Body of pancreas (tissue), 4 donors: ENCODE data around the gene TNNI2. TPM values are rescaled to one million over a fixed set of nuclear protein-coding genes. Genes with fewer than 3 reads are reported as not detected.
A peak's percentile ranks its signal among the peaks of the same experiment; 100 is the strongest.

Experiments used
- ATAC-seq: fragments of 150-250 bp; one replicate; pipeline ENCODE4 v1.9.1; 2016
- DNase-seq, 4 donors: peaks; one replicate each; pipeline ENCODE4 v3.0.0-alpha.2; 2019
- H3K27ac ChIP-seq, 4 donors: fragments of 200-600 bp; sonication (generic); 1 replicate in 3 of 4; 2 replicates in 1 of 4; pipeline versions ENCODE4 v1.5.1 to v1.6.1; 2016 to 2019; ENCODE audit warnings: mild to moderate bottlenecking in 1 of 4, mixed read lengths in 1 of 4, moderate library complexity in 1 of 4
- H3K27me3 ChIP-seq, 2 donors: fragments of 200-600 bp; sonication (generic); one replicate each; pipeline ENCODE4 v1.6.0; 2016; ENCODE audit warnings: mild to moderate bottlenecking in 1 of 2
- H3K36me3 ChIP-seq, 2 donors: fragments of 200-600 bp; sonication (generic); replicated peaks in 1 of 2; 2 replicates each; pipeline ENCODE4 v1.5.1; 2016; ENCODE audit warnings: low read depth in 2 of 2; ENCODE audit not compliant: insufficient read depth in 1 of 2
- H3K4me1 ChIP-seq: fragments of 200-600 bp; sonication (generic); one replicate; pipeline ENCODE4 v1.6.0; 2016
- H3K4me3 ChIP-seq, 2 donors: fragments of 200-600 bp; sonication (generic); 1 replicate in 1 of 2; 2 replicates in 1 of 2; pipeline ENCODE4 v1.5.1; 2016 to 2019
- H3K9me3 ChIP-seq, 3 donors: fragments of 200-600 bp; sonication (generic); 1 replicate in 2 of 3; 2 replicates in 1 of 3; pipeline ENCODE4 v1.5.1; 2016
- CTCF ChIP-seq, 7 experiments: fragments of 450-650 bp in 4 of 7; fragments of 200-600 bp in 3 of 7; sonication (generic) in 3 of 7; IDR thresholded peaks; one replicate each; pipeline ENCODE4 v1.5.1; 2016 to 2019; ENCODE audit warnings: antibody characterized with exemption in 7 of 7
- POLR2A ChIP-seq, 3 donors: fragments of 450-650 bp; IDR thresholded peaks; one replicate each; pipeline ENCODE4 v1.6.1; 2016; ENCODE audit warnings: antibody characterized with exemption in 3 of 3, mild to moderate bottlenecking in 2 of 3
- WGBS, 2 donors: methylation state at CpG; one replicate each; pipeline ENCODE4 v1.1.5; 2017; 5-methylcytosine and 5-hydroxymethylcytosine counted together
- intact Hi-C: fragments of 100-400 bp; cut with DNase I; formaldehyde crosslinking; loops from one replicate; pipeline ENCODE4 v1.15.1; 2023
- total RNA-seq, 2 donors: library from RNA; depleted of rRNA; stranded (reverse); fragments of >200 nt; gene quantifications; one replicate each; pipeline ENCODE4 v1.1.0, GENCODE V29; 2016

The TNNI2 gene
- total RNA-seq, 2 donors from 2014 or later, result 3.4 to 3.6 TPM

GRCh38 chr11:1887451-1888346 is 48.9 kb downstream of the TNNI2 start:
- Histone ChIP-seq H3K27ac (no peak overlapping the region), H3K4me1 (peaks cover 6% of the 10 kb centered on the region), H3K27me3 (no peaks in the 10 kb centered on the region), H3K9me3 (no peaks in the 10 kb centered on the region), H3K36me3 (no peaks in the 10 kb centered on the region), H3K4me3 (no peak overlapping the region)
- 70 to 100% methylated on average over 3 to 11 of the region's 11 CpGs for WGBS, 2 donors
- DNase-seq (peak; percentile 15 to 65 (median 40)), ATAC-seq (no peak)
- TF ChIP-seq CTCF (IDR thresholded peaks at IDR 0.05) (no peak), POLR2A (IDR thresholded peaks at IDR 0.05) (no peak)
- intact Hi-C loops, result loop anchor here (5.0 kb wide), 1 partner anchor 40 kb away; no protein-coding TSS in a partner anchor

- peak in 1 of 4 donors; percentile 12 for DNase-seq
- H3K27ac ChIP-seq, result no peak overlapping the region
- TF ChIP-seq CTCF (IDR thresholded peaks at IDR 0.05), result no peak
- no peak for TF ChIP-seq POLR2A (IDR thresholded peaks at IDR 0.05)
- H3K9me3 ChIP-seq, result no peaks in the 10 kb centered on the region
- 63 to 77% methylated on average over 4 to 9 of the region's 9 CpGs for WGBS, 2 donors
- no peaks in the 10 kb centered on the region for H3K27me3 ChIP-seq
- no peaks in the 10 kb centered on the region for H3K36me3 ChIP-seq
- H3K4me3 ChIP-seq, result no peak overlapping the region
- ATAC-seq, result no peak
- intact Hi-C loops, result loop anchor here (5.0 kb wide), 1 partner anchor 39 kb away; no protein-coding TSS in a partner anchor
- peaks cover 5% of the 10 kb centered on the region for H3K4me1 ChIP-seq
Measured at GRCh38 chr11:1888347-1888753, 49.6 kb downstream of the TNNI2 start.

GRCh38 chr11:1888811-1889210 is 50.0 kb downstream of the TNNI2 start:
- Histone ChIP-seq H3K27ac (no peak overlapping the region), H3K4me3 (no peak overlapping the region), H3K4me1 (peaks cover 5% of the 10 kb centered on the region), H3K9me3 (no peaks in the 10 kb centered on the region), H3K36me3 (no peaks in the 10 kb centered on the region), H3K27me3 (no peaks in the 10 kb centered on the region)
- intact Hi-C loops, result loop anchor here (5.0 kb wide), 1 partner anchor 38 kb away; no protein-coding TSS in a partner anchor
- WGBS, 2 donors, result 85% methylated on average over 6 of the region's 6 CpGs
- ATAC-seq, result no peak
- no peak for DNase-seq
- TF ChIP-seq POLR2A (IDR thresholded peaks at IDR 0.05) (no peak), CTCF (IDR thresholded peaks at IDR 0.05) (no peak)

GRCh38 chr11:1889224-1889930 is 50.6 kb downstream of the TNNI2 start:
- ATAC-seq (no peak), DNase-seq (peak in 2 of 4 donors; percentile 19 to 31)
- H3K9me3 ChIP-seq, result no peaks in the 10 kb centered on the region
- WGBS, 2 donors, result 58 to 91% methylated on average over 7 to 30 of the region's 34 CpGs
- intact Hi-C loops, result loop anchor here (5.0 kb wide), 1 partner anchor 38 kb away; no protein-coding TSS in a partner anchor
- no peak for TF ChIP-seq CTCF (IDR thresholded peaks at IDR 0.05)
- no peak for TF ChIP-seq POLR2A (IDR thresholded peaks at IDR 0.05)
- H3K27me3 ChIP-seq, result no peaks in the 10 kb centered on the region
- peaks cover 5% of the 10 kb centered on the region for H3K4me1 ChIP-seq
- no peaks in the 10 kb centered on the region for H3K36me3 ChIP-seq
- H3K27ac ChIP-seq, result no peak overlapping the region
- H3K4me3 ChIP-seq, result no peak overlapping the region
